Cardiac fibroblast (primary cell): ENCODE measurements around the gene ZBTB37.
"Not testable (repeated sequence)": the region's sequence is repeated elsewhere in the genome, so short reads cannot be mapped to it uniquely, and the experiment has no call there.

Experiments used
- DNase-seq, 2 donors: peaks; one replicate each; pipeline versions ENCODE4 v3.0.0 to v3.0.0-alpha.2; 2010; ENCODE audit warnings: low read depth in 2 of 2
- H3K4me3 ChIP-seq, 2 donors: replicated peaks in 1 of 2; 1 replicate in 1 of 2; 2 replicates in 1 of 2; pipeline ENCODE4 v1.5.1; 2011; ENCODE audit warnings: low read depth in 2 of 2, low read length in 2 of 2, mild to moderate bottlenecking in 2 of 2, moderate library complexity in 1 of 2
- TF ChIP-seq, protein P1 (sequence below): IDR thresholded peaks from one replicate; pipeline ENCODE4 v1.5.1; 2011; ENCODE audit warnings: low read depth, mild to moderate bottlenecking, low read length, inconsistent platforms

Gene ZBTB37

DNA sequence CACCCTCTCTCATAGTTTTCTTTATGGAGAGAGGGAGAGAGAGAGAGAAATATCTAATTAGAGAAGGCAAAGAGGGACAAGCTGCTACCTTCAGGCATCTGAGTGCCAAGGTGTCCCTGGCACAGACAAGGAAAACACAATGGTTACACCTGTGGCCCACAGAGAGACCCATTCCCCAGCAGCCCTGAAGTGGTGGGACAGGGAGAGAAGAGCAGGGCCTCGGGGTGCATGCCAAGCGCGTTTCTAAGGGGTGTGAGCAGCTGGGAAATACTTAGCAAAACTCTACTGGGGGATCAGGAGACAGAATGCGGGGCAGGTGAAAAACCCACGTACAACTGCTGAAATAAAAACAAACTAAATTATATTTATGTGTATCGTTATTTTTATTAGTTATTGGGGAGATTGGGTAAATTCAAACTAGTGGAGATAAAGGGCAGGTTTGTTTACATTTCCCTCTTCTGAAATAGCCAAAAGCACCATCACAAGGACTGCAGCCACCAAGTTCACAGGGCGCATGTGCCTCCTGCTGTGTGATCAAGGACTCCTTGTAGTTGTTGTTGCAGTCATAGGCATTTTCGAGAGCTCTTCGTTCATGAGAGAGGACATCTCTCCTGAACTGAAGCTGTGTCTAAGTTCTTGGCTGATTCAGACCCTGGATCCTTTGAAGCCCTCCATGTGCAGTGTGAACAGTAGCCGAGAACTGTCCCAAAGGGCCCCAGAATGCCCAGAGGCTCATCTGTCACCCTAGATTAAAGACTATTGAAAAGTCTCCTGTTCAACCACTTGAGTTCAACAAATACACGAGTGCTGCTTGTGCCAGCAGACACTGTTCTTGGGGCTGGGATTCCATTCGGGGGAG lies 49.7 kb downstream of the ZBTB37 start:
- TF ChIP-seq, protein P1, sequence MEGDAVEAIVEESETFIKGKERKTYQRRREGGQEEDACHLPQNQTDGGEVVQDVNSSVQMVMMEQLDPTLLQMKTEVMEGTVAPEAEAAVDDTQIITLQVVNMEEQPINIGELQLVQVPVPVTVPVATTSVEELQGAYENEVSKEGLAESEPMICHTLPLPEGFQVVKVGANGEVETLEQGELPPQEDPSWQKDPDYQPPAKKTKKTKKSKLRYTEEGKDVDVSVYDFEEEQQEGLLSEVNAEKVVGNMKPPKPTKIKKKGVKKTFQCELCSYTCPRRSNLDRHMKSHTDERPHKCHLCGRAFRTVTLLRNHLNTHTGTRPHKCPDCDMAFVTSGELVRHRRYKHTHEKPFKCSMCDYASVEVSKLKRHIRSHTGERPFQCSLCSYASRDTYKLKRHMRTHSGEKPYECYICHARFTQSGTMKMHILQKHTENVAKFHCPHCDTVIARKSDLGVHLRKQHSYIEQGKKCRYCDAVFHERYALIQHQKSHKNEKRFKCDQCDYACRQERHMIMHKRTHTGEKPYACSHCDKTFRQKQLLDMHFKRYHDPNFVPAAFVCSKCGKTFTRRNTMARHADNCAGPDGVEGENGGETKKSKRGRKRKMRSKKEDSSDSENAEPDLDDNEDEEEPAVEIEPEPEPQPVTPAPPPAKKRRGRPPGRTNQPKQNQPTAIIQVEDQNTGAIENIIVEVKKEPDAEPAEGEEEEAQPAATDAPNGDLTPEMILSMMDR, result no peak
- DNase-seq, result no peak
- no peak overlapping the region for H3K4me3 ChIP-seq

DNA sequence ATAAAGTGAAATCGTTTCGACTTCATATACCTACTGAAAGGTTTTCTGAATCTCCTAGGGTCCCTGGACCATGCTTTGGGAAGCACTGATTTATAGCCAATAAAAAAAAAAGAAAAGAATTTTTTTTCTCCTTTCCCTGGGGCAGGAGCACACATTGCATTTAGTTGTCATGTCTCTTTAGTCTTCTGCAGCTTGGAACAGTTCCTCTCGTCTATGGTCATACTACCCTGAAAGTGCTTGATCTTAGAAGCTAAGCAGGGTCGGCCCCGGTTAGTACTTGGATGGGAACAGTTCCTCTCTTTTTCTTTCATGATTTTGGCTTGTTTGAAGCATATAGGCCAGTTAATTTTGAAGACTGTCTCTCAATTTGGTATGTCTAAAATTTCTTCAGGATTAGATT lies 52.7 kb downstream of the ZBTB37 start:
- H3K4me3 ChIP-seq, result no peak overlapping the region
- TF ChIP-seq, protein P1, result no peak
- no peak for DNase-seq

DNA sequence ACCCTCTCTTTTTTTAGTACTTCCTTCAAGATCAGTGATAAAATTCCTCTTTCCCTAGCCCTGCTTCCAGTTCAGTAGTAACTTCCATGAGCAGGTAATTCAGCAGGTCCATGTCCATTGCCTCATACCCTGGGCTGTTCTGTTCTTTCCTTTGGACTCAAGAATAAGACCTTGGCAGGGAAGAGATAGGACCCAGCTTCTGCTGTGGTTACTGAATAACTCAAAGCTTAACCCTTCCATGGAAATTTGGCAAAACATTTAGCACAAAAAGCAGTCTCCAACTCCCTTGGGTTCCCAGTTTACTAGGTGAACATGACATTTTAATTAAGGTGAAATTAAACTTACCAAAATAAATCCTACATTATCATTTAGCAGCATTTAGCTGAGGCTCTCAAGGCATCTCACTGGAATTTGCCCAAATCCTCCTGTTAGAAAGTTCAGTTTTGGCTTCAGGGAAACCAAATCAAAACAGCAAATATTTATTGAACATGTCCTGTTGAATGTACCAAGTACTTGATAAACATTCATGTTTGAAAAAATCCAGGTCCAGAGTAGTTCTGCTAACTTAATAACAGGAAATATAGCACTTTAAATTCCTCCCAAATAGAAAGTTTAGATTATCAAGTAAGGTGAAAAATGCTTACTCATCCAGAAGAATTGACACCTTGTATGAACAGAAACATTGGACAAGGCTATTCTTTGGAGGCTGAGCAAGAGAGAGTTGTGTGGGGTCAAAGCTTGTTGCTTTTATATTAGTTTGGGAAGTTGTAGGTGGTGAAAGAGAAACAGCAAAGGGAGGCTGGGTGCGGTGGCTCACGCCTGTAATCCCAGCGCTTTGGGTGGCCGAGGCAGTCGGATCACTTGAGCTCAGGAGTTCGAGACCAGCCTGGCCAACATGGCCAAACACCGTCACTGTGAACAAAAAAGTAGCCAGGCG lies 57.4 kb downstream of the ZBTB37 start:
- TF ChIP-seq, protein P1, result no peak
- no peak for DNase-seq
- H3K4me3 ChIP-seq, result no peak overlapping the region

DNA sequence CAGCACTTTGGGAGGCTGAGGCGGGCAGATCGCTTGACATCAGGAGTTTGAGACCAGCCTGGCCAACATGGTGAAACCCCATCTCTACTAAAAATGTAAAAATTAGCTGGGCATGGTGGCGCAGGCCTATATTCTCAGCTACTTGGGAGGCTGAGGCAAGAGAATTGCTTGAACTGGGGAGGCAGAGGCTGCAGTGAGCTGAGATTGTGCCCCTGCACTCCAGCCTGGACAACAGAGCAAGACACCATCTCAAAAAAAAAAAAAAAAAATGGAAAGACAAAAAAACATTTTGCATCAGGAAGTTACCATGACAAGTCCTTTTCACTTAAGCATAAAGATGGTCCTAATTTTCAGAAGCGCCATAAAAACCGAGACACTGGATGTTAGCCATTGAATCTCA lies 62.4 kb downstream of the ZBTB37 start:
- H3K4me3 ChIP-seq, DNase-seq: not testable (repeated sequence)

DNA sequence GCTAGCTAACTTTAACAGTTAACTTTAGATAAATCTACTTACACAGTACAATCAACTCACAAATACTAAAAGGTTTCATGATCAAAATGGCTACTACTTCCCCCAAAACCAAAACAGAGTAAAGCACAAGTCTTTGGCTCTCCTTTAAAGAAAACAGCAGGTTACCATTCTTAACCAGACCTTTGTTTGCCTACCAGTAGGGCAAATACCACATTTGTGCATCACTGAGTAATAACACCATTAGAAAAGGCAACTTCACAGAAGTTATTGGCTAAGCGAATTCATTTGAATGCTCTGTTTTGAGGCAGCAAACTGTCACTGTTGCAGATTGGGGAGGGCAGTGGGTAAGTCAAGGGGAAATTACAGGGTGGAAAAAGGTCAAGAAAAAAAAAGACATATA lies 66.3 kb downstream of the ZBTB37 start:
- no peak for DNase-seq
- TF ChIP-seq, protein P1, result no peak
- H3K4me3 ChIP-seq, result no peak overlapping the region

DNA sequence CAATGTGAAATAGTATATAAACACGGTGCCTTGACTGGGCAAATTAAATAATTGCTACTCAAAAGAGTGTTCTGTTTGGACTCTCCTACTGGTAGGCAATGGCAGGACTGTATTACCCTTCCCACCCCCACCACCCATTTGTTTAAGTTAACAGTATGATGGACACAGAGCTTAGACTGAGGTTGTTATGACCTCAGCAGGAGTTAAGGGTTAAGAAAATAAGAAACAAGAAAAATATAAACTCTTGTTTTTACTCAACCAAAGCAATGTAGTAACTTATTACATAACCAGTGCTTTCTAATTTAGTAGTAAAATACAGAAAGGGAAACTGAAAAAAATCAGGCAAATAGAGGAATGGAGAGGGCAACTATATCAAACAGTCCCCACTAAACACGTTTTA lies 68.9 kb downstream of the ZBTB37 start:
- no peak overlapping the region for H3K4me3 ChIP-seq
- TF ChIP-seq, protein P1, result no peak
- DNase-seq, result no peak

DNA sequence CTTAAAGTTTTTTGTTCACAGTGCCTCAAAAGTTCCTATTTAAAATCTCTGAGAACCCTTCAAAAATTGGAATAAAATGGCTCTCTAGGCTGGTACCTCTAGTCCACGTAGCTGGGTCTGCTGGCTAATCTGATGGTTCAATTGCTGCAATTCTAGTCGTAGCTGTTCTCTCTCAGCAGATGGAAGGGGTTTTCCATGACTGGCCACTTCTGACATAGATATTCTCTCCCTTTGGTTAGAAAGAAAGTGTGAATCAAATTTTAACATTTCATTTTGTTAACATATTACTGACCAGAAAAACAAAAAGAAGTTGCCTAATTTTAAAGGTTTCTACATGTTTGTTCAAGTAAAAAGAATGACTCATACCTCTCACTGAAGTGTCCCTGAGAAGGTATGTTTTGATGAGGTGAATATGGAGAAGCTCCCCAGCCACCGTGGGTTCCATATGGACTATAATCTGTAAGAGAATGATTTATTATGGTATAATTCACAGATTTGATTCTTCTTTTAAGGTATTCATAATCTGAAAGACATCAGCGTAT lies 78.3 kb downstream of the ZBTB37 start:
- TF ChIP-seq, protein P1, result no peak
- H3K4me3 ChIP-seq, result no peak overlapping the region
- DNase-seq, result peak in 1 of 2 donors; percentile 27
